HFFc6 (cell line): Measurements from ENCODE around the gene NSL1. TPM values are rescaled to one million over a fixed set of nuclear protein-coding genes. Genes with fewer than 3 reads are reported as not detected.
A peak's percentile ranks its signal among the peaks of the same experiment; 100 is the strongest.

Experiments used
- DNase-seq: peaks from one replicate; pipeline ENCODE4 v3.0.0-alpha.2; 2018
- H3K27ac Mint-ChIP-seq: 2 replicates; pipeline ENCODE4 v1.8.0; 2020; ENCODE audit warnings: mild to moderate bottlenecking, mixed read lengths
- H3K27me3 Mint-ChIP-seq: 2 replicates; pipeline ENCODE4 v1.8.0; 2021; ENCODE audit warnings: mild to moderate bottlenecking, moderate library complexity, mixed read lengths; ENCODE audit not compliant: insufficient read depth
- H3K36me3 Mint-ChIP-seq: 2 replicates; pipeline ENCODE4 v1.8.0; 2021; ENCODE audit warnings: low read depth, mixed read lengths
- H3K4me1 Mint-ChIP-seq: 2 replicates; pipeline ENCODE4 v1.8.0; 2020; ENCODE audit warnings: low read depth, mixed read lengths
- H3K4me3 Mint-ChIP-seq: 2 replicates; pipeline ENCODE4 v1.8.0; 2020; ENCODE audit warnings: mild to moderate bottlenecking, moderate library complexity, mixed read lengths
- H3K9me3 Mint-ChIP-seq: 2 replicates; pipeline ENCODE4 v1.8.0; 2020; ENCODE audit warnings: mild to moderate bottlenecking, mixed read lengths
- total RNA-seq, 6 experiments: library from RNA; stranded (reverse); fragmentation: NEBNext Ultra II Directional; extraction: Animal tissue kit (Norgen Biotek cat#: 25700); gene quantifications; 2 replicates in 1 of 6; 3 replicates in 5 of 6; pipeline ENCODE4 v1.2.3, GENCODE V29; 2021
- TF ChIP-seq, protein P1 (sequence below): fragments of 200-600 bp; sonication (generic); IDR thresholded peaks from 2 replicates; pipeline ENCODE4 v1.5.0; 2021; ENCODE audit warnings: antibody characterized with exemption, mild to moderate bottlenecking

NSL1 gene
- total RNA-seq, 6 experiments from 2014 or later, result 28.7 to 35.1 (median 30.4) TPM

DNA sequence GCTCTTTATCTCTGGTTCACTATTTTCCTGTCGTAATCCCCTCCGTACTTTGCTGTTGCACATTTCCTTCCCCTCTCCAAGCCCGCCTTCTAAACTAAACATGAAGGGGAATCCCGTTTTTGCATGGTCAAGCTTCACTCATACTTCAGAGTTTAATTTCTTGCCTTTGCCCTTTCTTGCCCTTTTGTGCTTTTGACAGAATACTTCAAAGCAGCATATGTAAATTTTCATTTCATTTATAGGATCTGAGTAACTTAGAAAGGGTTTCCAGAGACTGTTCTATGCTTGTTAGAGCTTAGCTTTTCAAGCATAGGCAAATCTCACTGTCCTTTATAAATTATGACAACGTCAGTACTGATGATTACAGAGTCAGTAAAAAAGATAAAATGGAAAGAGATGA, 28.1 kb upstream of the NSL1 start:
- Mint-ChIP-seq H3K27ac (no peak overlapping the region), H3K4me3 (no peak overlapping the region), H3K36me3 (peaks cover 7% of the 10 kb centered on the region), H3K9me3 (peaks cover 9% of the 10 kb centered on the region), H3K4me1 (peaks cover 7% of the 10 kb centered on the region), H3K27me3 (peaks cover 6% of the 10 kb centered on the region)
- TF ChIP-seq, protein P1, sequence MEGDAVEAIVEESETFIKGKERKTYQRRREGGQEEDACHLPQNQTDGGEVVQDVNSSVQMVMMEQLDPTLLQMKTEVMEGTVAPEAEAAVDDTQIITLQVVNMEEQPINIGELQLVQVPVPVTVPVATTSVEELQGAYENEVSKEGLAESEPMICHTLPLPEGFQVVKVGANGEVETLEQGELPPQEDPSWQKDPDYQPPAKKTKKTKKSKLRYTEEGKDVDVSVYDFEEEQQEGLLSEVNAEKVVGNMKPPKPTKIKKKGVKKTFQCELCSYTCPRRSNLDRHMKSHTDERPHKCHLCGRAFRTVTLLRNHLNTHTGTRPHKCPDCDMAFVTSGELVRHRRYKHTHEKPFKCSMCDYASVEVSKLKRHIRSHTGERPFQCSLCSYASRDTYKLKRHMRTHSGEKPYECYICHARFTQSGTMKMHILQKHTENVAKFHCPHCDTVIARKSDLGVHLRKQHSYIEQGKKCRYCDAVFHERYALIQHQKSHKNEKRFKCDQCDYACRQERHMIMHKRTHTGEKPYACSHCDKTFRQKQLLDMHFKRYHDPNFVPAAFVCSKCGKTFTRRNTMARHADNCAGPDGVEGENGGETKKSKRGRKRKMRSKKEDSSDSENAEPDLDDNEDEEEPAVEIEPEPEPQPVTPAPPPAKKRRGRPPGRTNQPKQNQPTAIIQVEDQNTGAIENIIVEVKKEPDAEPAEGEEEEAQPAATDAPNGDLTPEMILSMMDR, result no peak
- no peak for DNase-seq

DNA sequence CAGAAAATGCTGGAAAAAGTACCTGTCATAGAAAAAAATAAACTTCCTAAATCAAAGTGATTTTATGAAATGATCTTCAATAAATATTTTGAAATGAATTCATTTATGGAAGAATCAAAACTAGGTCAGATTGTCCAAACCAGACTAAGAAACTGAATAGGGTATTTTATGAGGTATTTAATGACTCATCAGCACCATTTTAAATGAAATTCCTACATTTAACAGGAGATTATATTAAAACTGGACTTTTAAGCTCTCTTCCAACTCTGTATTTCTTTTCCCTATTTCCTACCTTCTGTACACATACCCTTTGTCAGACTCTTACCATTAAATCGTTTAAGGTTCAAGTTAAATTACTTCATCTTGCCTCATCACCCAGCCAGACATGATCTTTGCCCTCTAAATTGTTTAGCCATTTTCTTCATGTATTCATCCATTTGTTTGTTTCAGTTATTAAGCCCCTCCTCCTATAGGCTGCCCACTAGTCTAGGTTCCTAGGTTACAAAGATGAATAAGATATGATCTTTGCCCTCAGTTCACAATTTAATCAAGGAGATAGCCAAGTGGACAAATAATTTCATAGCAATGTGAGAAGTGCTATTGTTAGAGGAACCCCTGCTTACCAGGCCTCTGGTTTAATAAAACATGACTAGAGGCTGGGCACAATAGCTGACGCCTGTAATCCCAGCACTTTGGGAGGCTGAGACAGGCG, 25.1 kb upstream of the NSL1 start:
- Mint-ChIP-seq H3K27me3 (no peaks in the 10 kb centered on the region; the same call in 1 of the 2 replicates), H3K4me1 (peaks cover 7% of the 10 kb centered on the region), H3K36me3 (no peaks in the 10 kb centered on the region), H3K27ac (no peak overlapping the region), H3K9me3 (no peaks in the 10 kb centered on the region), H3K4me3 (no peak overlapping the region)
- TF ChIP-seq, protein P1, result no peak
- DNase-seq, result no peak

GRCh38 chr1:212814537-212815334, 23.2 kb upstream of the NSL1 start:
- no peaks in the 10 kb centered on the region for H3K36me3 Mint-ChIP-seq

DNA sequence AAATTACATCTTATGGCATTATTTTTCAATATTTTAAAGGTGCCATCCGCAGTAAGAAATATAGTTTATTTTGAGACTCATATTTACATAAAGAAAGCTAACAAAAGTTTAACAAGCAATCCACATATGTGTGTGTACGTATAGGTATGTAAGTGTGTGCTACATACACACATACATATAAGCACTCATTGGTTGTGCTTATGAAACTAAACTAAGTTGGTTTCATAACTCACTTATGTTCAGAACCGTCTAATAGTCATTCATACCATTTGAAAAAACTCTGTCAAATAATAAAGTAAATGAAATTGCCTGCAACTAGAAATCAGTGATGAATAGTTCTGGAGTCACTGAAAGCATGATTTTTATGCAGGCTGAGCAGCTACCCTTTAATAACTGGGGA, 14.2 kb upstream of the NSL1 start:
- no peak overlapping the region for H3K4me3 Mint-ChIP-seq
- peaks cover 10% of the 10 kb centered on the region for H3K4me1 Mint-ChIP-seq
- TF ChIP-seq, protein P1, result no peak
- DNase-seq, result no peak
- H3K27ac Mint-ChIP-seq, result no peak overlapping the region
- H3K9me3 Mint-ChIP-seq, result no peaks in the 10 kb centered on the region
- no peaks in the 10 kb centered on the region for H3K27me3 Mint-ChIP-seq
- no peaks in the 10 kb centered on the region for H3K36me3 Mint-ChIP-seq

More at GRCh38 chr1:212814537-212815334, 23.2 kb upstream of the NSL1 start:
- Mint-ChIP-seq H3K4me1 (peaks cover 7% of the 10 kb centered on the region), H3K27me3 (no peaks in the 10 kb centered on the region; the same call in 1 of the 2 replicates), H3K9me3 (no peaks in the 10 kb centered on the region), H3K4me3 (no peak overlapping the region), H3K27ac (no peak overlapping the region)
- DNase-seq, result no peak
- TF ChIP-seq, protein P1, result peak; percentile 70

DNA sequence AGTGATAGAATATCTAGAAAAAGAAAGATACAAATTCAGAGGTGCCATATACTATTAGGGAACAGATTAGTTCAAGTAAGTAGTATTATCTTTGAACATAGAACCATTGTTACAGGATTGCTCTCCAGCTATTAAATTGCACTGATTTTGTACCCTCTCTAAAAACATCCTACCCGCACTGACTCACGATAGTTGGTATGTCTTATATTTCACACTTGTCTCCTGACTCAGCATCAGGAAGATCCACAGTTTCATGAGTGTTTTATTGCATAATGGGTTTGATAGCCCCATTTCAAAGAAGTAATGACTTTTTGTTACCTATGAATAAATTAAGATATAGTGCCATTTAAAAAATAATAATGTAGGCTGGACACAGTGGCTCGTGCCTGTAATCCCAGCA, 6.1 kb upstream of the NSL1 start:
- Mint-ChIP-seq H3K27ac (no peak overlapping the region), H3K4me1 (peaks cover 34% of the 10 kb centered on the region), H3K27me3 (peaks cover under 1% of the 10 kb centered on the region; the same call in 1 of the 2 replicates), H3K4me3 (no peak overlapping the region), H3K36me3 (peaks cover 11% of the 10 kb centered on the region), H3K9me3 (no peaks in the 10 kb centered on the region)
- peak; percentile 51 for DNase-seq
- TF ChIP-seq, protein P1, result no peak
